Mononuclear cell (primary cell): Measurements from ENCODE around the gene EIF3B. TPM values are rescaled to one million over a fixed set of nuclear protein-coding genes. Genes with fewer than 3 reads are reported as not detected.
"Not testable (repeated sequence)": the region's sequence is repeated elsewhere in the genome, so short reads cannot be mapped to it uniquely, and the experiment has no call there.

Source experiments
- H3K27me3 ChIP-seq: 2 replicates; pipeline ENCODE4 v1.6.0; 2011; ENCODE audit warnings: low read length, control low read depth; ENCODE audit not compliant: insufficient read depth
- H3K4me1 ChIP-seq: 2 replicates; pipeline ENCODE4 v1.5.1; 2011; ENCODE audit warnings: mild to moderate bottlenecking, low read length, control low read depth; ENCODE audit not compliant: insufficient read depth
- H3K4me3 ChIP-seq: 2 replicates; pipeline ENCODE4 v1.5.1; 2011; ENCODE audit warnings: mild to moderate bottlenecking, low read length, moderate library complexity
- H3K9me3 ChIP-seq: 2 replicates; pipeline ENCODE4 v1.5.1; 2011; ENCODE audit warnings: low read depth, mild to moderate bottlenecking, control low read depth, low read length
- total RNA-seq: library from RNA; depleted of rRNA; stranded (reverse); fragments of >200 nt; gene quantifications from one replicate; pipeline ENCODE4 v1.2.3, GENCODE V29; 2012

EIF3B gene
- total RNA-seq = 119 TPM

GRCh38 chr7:2354186-2354938, at the start of gene EIF3B:
EIF3B (plus strand) TSS chr7:2354827; CDS start chr7:2354922, 95 bp downstream.
- Histone ChIP-seq H3K4me3 (peak within 1 kb of the TSS; percentile 80), H3K4me1 (peaks cover 48% of the 10 kb centered on the region), H3K9me3 (no peaks in the 10 kb centered on the region), H3K27me3 (no peaks in the 10 kb centered on the region)

- not testable (repeated sequence) for H3K4me3 ChIP-seq, H3K27me3 ChIP-seq, H3K9me3 ChIP-seq
- peaks cover 21% of the 10 kb centered on the region for H3K4me1 ChIP-seq
Observed at GRCh38 chr7:2305258-2305657, 49.4 kb upstream of the EIF3B start.

- Histone ChIP-seq H3K27me3 (no peaks in the 10 kb centered on the region), H3K4me3 (no peak overlapping the region), H3K4me1 (peaks cover 22% of the 10 kb centered on the region), H3K9me3 (no peaks in the 10 kb centered on the region)
Observed at GRCh38 chr7:2306688-2307087, 47.9 kb upstream of the EIF3B start.

DNA sequence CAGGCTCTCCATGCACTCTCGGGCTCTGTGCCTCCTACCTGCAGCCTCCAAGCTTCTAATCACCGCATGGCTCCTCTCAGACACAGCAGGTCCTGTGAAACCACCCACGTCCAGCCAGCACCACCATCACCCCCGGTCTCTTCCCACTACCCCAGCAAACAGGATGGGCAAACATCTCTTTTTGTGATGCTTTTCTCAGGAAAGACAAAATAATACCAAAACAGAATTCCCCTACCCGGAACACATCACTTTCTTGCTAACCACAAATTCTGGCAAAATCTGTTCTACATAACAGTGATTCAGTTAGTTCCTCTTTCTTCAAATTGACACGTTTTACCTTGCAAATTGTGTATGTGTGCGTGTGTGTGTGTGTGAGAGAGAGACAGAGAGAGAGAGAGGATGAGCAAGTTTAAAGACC, 46.9 kb upstream of the EIF3B start:
- peaks cover 31% of the 10 kb centered on the region for H3K4me1 ChIP-seq
- no peaks in the 10 kb centered on the region for H3K9me3 ChIP-seq
- H3K4me3 ChIP-seq = peak overlapping the region; percentile 1
- no peaks in the 10 kb centered on the region for H3K27me3 ChIP-seq

DNA sequence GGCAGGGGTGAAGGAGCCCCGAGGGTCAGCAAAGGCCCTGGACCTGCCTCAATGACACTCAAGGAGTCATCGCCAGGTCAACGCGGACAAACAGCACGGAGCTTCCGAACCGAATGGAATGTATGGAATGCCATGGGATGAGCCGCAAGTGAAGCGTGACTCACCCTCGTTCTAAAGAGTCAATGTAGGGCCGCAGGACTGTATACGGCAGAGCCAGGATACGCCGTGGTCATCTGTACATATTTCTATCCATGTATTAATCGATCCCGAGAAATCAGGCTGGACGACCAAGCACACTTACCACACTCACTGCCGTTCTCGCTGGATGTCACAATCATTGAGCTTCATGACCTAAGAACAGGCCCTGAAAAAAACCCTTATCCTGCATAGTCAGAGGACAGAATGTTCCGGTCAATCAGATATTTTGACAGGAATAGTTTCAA, 44.7 kb upstream of the EIF3B start:
- Histone ChIP-seq H3K27me3 (no peaks in the 10 kb centered on the region), H3K9me3 (no peaks in the 10 kb centered on the region), H3K4me3 (no peak overlapping the region), H3K4me1 (peaks cover 42% of the 10 kb centered on the region)

DNA sequence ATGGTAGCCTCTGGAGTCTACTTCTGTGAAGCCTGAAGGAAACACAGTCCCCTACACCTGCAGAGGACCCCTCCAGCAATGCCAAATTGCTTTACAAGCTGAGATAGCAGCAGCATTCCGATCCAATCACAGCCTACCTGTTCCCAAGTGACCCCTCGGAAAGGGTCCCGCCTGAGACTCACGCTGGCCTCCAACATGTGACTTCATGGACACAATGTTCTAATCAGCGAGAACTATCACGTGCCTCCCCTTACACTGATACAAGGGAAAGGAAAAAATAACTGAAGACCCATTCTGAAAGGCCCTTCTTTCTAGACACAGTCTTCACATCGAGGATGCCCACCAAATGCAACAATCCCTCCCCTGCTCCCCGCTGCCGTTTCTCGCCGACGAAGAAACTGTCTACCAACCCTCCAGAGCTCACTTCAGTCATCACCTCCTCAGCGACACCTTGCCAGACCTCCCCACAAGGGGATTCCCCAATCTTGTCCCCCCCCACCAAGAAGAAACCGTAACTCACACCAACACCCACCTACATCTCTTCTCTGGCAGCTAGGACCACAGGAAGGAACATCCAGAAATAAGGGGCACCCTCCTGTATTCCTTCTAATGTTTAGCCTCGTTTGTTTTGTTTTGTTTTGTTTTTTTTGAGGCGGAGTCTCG, 42.2 kb upstream of the EIF3B start:
- Histone ChIP-seq H3K9me3 (no peaks in the 10 kb centered on the region), H3K4me1 (peaks cover 35% of the 10 kb centered on the region), H3K27me3 (no peaks in the 10 kb centered on the region), H3K4me3 (no peak overlapping the region)

- Histone ChIP-seq H3K9me3 (no peaks in the 10 kb centered on the region), H3K4me3 (peak overlapping the region; percentile 52), H3K4me1 (peaks cover 26% of the 10 kb centered on the region), H3K27me3 (no peaks in the 10 kb centered on the region)
Observed at GRCh38 chr7:2313450-2314208, 41.0 kb upstream of the EIF3B start.

DNA sequence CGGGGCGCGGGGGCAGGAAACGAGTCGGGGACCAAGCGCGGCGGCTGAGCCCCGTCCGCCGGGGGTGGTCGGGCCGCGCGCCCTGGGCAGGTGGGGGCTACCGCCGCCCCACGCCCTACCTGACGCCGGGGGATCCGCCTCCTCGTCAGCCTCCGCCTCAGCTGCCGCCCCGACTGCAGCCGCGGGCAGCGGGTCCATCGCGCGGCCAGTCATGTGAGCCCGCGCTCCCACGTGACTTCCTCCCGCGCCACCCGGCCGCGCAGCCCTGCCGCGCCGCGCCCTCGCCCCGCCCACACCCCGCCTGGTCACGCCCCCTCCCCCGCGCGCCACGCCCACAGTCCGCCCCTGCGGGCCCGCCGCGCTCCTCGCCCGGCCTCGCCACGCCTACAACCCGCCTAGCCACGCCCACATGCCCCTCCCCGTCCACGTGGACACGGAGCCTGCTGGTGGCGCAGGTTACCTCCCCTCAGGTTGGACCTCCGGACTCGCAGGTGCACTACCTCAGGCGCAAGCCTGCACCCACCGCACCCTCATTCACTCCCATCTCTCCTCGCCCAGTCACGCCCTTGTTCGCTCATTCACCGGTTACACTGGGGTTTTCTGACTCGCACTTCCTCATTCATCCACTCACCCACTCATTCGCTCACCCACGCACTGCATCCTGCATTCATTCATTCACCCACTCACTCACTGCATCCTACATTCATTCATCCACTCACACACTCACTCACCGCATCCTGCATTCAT, 40.2 kb upstream of the EIF3B start, which contains the start of gene SNX8:
Gene SNX8 (minus strand): TSS at position 233 of the 747 bp plus-strand sequence. CDS start 20 bp downstream, at position 213.
- Histone ChIP-seq H3K27me3 (no peaks in the 10 kb centered on the region), H3K4me1 (peaks cover 26% of the 10 kb centered on the region), H3K4me3 (peak within 1 kb of the TSS; percentile 52), H3K9me3 (no peaks in the 10 kb centered on the region)

GRCh38 chr7:2314956-2315530, 39.6 kb upstream of the EIF3B start:
- not testable (repeated sequence) for H3K27me3 ChIP-seq, H3K9me3 ChIP-seq
- Histone ChIP-seq H3K4me1 (peaks cover 26% of the 10 kb centered on the region), H3K4me3 (peak overlapping the region; percentile 34)

DNA sequence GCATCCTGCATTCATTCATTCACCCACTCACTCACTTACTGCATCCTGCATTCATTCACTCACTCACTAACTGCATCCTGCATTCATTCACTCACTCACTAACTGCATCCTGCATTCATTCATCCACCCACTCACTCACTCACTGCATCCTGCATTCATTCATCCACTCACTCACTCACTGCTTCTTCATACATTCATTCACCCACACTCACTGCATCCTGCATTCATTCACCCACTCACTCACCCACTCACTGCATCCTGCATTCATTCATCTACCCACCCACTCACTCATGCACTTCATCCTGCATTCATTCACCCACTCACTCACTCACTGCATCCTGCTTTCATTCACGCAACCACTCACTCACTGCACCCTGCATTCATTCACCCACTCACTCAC, 38.8 kb upstream of the EIF3B start:
- Histone ChIP-seq H3K9me3 (no peaks in the 10 kb centered on the region), H3K4me1 (peaks cover 25% of the 10 kb centered on the region)

GRCh38 chr7:2316578-2316977, 38.0 kb upstream of the EIF3B start:
- no peak overlapping the region for H3K4me3 ChIP-seq
- H3K4me1 ChIP-seq = peaks cover 20% of the 10 kb centered on the region
- H3K9me3 ChIP-seq = no peaks in the 10 kb centered on the region
- no peaks in the 10 kb centered on the region for H3K27me3 ChIP-seq

More for the DNA sequence above, 38.8 kb upstream of the EIF3B start:
- Histone ChIP-seq H3K27me3 (no peaks in the 10 kb centered on the region), H3K4me3 (no peak overlapping the region)

DNA sequence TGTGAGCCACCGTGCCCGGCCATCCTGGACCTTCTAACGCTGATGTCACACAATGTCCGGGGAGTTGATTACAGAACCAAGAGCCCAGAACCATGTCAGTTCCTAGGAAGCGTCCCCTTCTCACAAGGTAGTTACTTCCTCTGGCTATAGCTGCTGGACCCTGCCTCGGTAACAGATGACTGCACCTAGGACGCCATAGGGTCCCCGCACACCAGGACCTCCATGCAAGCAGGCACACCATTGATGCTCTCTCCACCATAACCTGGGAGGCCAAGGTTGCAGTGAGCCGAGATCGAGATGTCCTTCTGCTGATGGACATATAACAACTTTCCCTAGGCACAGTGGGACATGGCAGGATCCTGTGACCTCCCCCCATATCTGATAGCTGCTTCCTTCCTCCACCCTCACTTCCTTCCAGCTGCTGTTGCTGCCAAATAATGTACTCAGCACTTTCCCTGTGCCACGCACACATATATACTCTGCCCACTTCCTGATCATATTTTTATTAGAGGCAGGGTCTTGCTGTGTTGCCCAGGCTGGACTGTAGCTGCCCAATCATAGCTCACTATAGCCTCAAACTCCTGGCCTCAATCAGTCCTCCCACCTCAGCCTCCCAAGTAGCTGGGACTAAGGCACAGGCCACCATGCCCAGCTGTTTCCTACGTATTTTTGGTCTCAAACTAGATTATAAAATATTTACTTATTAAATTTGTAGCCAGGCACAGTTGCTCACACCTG, 36.9 kb upstream of the EIF3B start:
- Histone ChIP-seq H3K4me3 (no peak overlapping the region), H3K9me3 (no peaks in the 10 kb centered on the region), H3K4me1 (peaks cover 11% of the 10 kb centered on the region), H3K27me3 (no peaks in the 10 kb centered on the region)

DNA sequence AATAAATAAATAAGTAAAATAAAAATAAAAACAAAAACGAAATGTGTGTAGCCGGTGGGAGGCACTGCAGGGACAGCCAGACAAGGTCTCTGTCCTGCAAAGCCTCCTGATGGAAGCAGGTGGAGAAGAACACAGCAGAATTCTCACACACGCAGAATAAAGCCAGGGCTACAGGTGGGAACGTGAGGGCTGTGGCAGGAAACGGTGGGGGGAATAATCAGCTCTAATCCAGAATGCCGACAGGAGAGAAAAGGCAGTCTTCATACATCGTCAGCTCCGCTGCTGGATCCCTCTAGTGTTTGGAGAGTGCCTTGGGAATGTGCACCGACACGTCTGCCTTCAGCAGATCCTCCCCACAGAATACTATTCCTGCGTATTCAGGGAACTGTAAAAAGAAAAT, 33.6 kb upstream of the EIF3B start:
- peaks cover 13% of the 10 kb centered on the region for H3K4me1 ChIP-seq
- H3K27me3 ChIP-seq = no peaks in the 10 kb centered on the region
- no peak overlapping the region for H3K4me3 ChIP-seq
- no peaks in the 10 kb centered on the region for H3K9me3 ChIP-seq

- peaks cover 13% of the 10 kb centered on the region for H3K4me1 ChIP-seq
- no peaks in the 10 kb centered on the region for H3K27me3 ChIP-seq
- H3K9me3 ChIP-seq = no peaks in the 10 kb centered on the region
- no peak overlapping the region for H3K4me3 ChIP-seq
Observed at GRCh38 chr7:2325162-2325561, 29.5 kb upstream of the EIF3B start.
